Hepatocyte (in vitro differentiated cells): ENCODE data around the gene ST8SIA3.

Experiments used
- EZH2 ChIP-seq: fragments of 200-600 bp; sonication (generic); IDR thresholded peaks from 2 replicates; pipeline ENCODE4 v1.6.1; 2016; ENCODE audit warnings: antibody characterized with exemption, mild to moderate bottlenecking, borderline replicate concordance
- EZH2phosphoT487 ChIP-seq: fragments of 200-600 bp; sonication (generic); IDR thresholded peaks from one replicate; pipeline ENCODE4 v1.6.1; 2018; ENCODE audit warnings: antibody characterized with exemption, mild to moderate bottlenecking, low read depth, moderate library complexity; ENCODE audit not compliant: unreplicated experiment, severe bottlenecking

DNA sequence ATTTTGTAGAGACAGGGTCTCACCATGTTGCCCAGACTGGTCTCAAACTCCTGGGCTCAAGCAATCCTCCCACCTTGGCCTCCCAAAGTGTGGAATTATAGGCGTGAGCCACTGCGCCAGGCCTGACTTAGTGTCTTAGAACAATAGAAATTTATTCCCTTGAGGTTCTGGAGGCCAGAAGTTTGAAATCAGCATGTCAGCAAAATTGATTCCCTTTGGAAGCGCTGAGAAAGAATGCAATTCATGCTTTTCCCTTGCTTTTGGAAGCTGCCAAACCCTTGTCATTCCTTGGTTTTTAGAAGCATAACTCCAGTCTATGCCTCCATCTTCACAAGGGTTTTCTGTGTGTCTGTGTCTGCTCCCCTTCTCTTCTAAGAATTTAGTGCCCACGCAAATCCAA lies 20.7 kb downstream of the ST8SIA3 start:
- TF ChIP-seq EZH2 (no peak), EZH2phosphoT487 (no peak)
